ENCODE data around the gene CYP2C18.
"Not testable (repeated sequence)": the region's sequence is repeated elsewhere in the genome, so short reads cannot be mapped to it uniquely, and the experiment has no call there.

The CYP2C18 gene

DNA sequence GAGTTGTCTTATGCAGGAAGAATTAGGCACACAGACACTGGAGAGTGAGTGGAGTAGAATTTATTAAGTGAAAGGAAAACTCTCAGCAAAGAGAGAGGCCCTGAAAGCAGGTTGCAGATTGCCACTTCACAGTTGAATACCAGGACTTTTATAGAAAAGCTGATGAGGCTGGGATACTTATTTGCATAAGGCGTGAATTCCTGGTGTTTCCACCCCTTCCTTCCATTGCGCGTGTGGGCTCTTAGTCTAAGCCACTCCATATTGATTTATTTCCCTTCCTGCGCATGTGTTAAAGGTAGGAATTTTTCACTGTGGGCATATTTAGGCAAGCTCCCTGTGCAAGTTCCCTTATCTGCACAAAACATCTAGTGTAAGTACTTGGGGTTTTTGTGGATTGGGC, 893 bp upstream of the CYP2C18 start:
- H3K27ac Mint-ChIP-seq; DNase-seq (ENCODE audit: low spot score in 2 of 2); H3K9me3 Mint-ChIP-seq; H3K4me1 Mint-ChIP-seq; H3K4me3 Mint-ChIP-seq; ATAC-seq; H3K36me3 Mint-ChIP-seq: not testable (repeated sequence)

DNA sequence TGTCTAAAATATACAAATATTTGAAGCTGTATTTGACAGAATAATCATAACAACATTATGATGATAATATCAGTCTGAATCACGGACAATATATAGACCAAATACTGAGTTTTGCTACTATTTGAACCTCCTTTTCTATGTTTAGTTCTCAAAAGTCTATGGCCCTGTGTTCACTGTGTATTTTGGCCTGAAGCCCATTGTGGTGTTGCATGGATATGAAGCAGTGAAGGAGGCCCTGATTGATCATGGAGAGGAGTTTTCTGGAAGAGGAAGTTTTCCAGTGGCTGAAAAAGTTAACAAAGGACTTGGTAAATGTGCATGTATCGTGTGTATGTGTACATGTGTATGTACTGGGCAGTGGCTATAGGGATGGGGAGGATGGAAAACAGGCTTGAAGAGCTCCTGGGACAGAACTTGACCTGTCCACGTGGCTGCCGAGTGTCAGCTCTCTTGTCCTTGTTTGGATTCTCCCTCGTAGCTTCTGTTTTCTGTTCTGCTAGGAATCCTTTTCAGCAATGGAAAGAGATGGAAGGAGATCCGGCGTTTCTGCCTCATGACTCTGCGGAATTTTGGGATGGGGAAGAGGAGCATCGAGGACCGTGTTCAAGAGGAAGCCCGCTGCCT, 4.2 kb downstream of the CYP2C18 start:
- no peak for DNase-seq (ENCODE audit: low spot score in 2 of 2)
- Mint-ChIP-seq H3K4me3 (no peak overlapping the region), H3K9me3 (peaks cover 8% of the 10 kb centered on the region), H3K36me3 (no peaks in the 10 kb centered on the region), H3K4me1 (no peaks in the 10 kb centered on the region), H3K27ac (no peak overlapping the region)
- ATAC-seq: no peak

GRCh38 chr10:94706089-94706488, 22.6 kb downstream of the CYP2C18 start:
- Mint-ChIP-seq H3K36me3 (no peaks in the 10 kb centered on the region), H3K27ac (no peak overlapping the region), H3K9me3 (peaks cover 8% of the 10 kb centered on the region), H3K4me1 (no peaks in the 10 kb centered on the region), H3K4me3 (no peak overlapping the region)
- ATAC-seq (no peak), DNase-seq (ENCODE audit: low spot score in 2 of 2) (no peak)

GRCh38 chr10:94710578-94710977, 27.0 kb downstream of the CYP2C18 start:
- H3K9me3 Mint-ChIP-seq: peaks cover 8% of the 10 kb centered on the region
- ATAC-seq (no peak), DNase-seq (ENCODE audit: low spot score in 2 of 2) (no peak)
- H3K4me3 Mint-ChIP-seq: no peak overlapping the region
- no peaks in the 10 kb centered on the region for H3K4me1 Mint-ChIP-seq
- H3K27ac Mint-ChIP-seq: no peak overlapping the region
- H3K36me3 Mint-ChIP-seq: no peaks in the 10 kb centered on the region

DNA sequence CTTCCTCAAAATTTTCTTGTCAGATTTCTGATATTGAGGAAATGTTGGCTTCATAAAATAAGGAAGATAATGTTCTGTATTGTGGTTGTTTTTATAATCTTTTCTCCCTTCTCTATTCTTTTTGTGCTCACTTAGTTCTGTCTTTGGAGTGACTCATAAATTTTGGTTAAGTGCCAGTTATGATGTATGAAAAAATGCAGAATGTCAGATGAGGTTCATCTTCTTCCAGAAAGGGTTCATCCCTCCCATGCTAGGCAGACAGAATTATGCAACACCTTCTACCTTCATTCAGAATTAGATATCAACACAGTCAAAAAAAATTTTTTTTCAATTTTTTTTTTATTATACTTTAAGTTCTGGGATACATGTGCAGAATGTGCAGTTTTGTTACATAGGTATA, 42.3 kb downstream of the CYP2C18 start:
- ATAC-seq: no peak
- Mint-ChIP-seq H3K36me3 (no peaks in the 10 kb centered on the region), H3K27ac (no peak overlapping the region), H3K4me3 (no peak overlapping the region), H3K9me3 (peaks cover 2% of the 10 kb centered on the region), H3K4me1 (no peaks in the 10 kb centered on the region)
- no peak for DNase-seq (ENCODE audit: low spot score in 2 of 2)

- Mint-ChIP-seq H3K4me3 (no peak overlapping the region), H3K9me3 (peaks cover 4% of the 10 kb centered on the region), H3K36me3 (no peaks in the 10 kb centered on the region), H3K4me1 (no peaks in the 10 kb centered on the region), H3K27ac (no peak overlapping the region)
- no peak for DNase-seq (ENCODE audit: low spot score in 2 of 2)
- no peak for ATAC-seq
Measured at GRCh38 chr10:94735197-94735596, 51.7 kb downstream of the CYP2C18 start.

- Mint-ChIP-seq H3K4me1 (no peaks in the 10 kb centered on the region), H3K4me3 (no peak overlapping the region), H3K27ac (no peak overlapping the region), H3K9me3 (peaks cover 15% of the 10 kb centered on the region), H3K36me3 (no peaks in the 10 kb centered on the region)
- DNase-seq (ENCODE audit: low spot score in 2 of 2) (no peak), ATAC-seq (no peak)
Measured at GRCh38 chr10:94738588-94738987, 55.1 kb downstream of the CYP2C18 start.

GRCh38 chr10:94747137-94747536, 63.6 kb downstream of the CYP2C18 start:
- no peak for DNase-seq (ENCODE audit: low spot score in 2 of 2)
- no peak overlapping the region for H3K27ac Mint-ChIP-seq
- H3K9me3 Mint-ChIP-seq: peaks cover 12% of the 10 kb centered on the region
- no peaks in the 10 kb centered on the region for H3K36me3 Mint-ChIP-seq
- no peak for ATAC-seq
- H3K4me3 Mint-ChIP-seq: no peak overlapping the region
- H3K4me1 Mint-ChIP-seq: no peaks in the 10 kb centered on the region

GRCh38 chr10:94747838-94748237, 64.3 kb downstream of the CYP2C18 start:
- Mint-ChIP-seq H3K27ac (no peak overlapping the region), H3K4me3 (no peak overlapping the region), H3K4me1 (no peaks in the 10 kb centered on the region), H3K9me3 (peaks cover 15% of the 10 kb centered on the region), H3K36me3 (no peaks in the 10 kb centered on the region)
- DNase-seq (ENCODE audit: low spot score in 2 of 2): no peak
- ATAC-seq: no peak

- H3K36me3 Mint-ChIP-seq: no peaks in the 10 kb centered on the region
- H3K4me1 Mint-ChIP-seq: no peaks in the 10 kb centered on the region
- no peak for ATAC-seq
- DNase-seq (ENCODE audit: low spot score in 2 of 2): no peak
- H3K27ac Mint-ChIP-seq: no peak overlapping the region
- H3K4me3 Mint-ChIP-seq: no peak overlapping the region
- H3K9me3 Mint-ChIP-seq: no peaks in the 10 kb centered on the region
Measured at GRCh38 chr10:94757916-94758315, 74.4 kb downstream of the CYP2C18 start.

- Mint-ChIP-seq H3K27ac (no peak overlapping the region), H3K9me3 (peaks cover 3% of the 10 kb centered on the region), H3K4me1 (no peaks in the 10 kb centered on the region), H3K4me3 (no peak overlapping the region), H3K36me3 (no peaks in the 10 kb centered on the region)
- ATAC-seq: no peak
- no peak for DNase-seq (ENCODE audit: low spot score in 2 of 2)
Measured at GRCh38 chr10:94760586-94761178, 77.2 kb downstream of the CYP2C18 start.

DNA sequence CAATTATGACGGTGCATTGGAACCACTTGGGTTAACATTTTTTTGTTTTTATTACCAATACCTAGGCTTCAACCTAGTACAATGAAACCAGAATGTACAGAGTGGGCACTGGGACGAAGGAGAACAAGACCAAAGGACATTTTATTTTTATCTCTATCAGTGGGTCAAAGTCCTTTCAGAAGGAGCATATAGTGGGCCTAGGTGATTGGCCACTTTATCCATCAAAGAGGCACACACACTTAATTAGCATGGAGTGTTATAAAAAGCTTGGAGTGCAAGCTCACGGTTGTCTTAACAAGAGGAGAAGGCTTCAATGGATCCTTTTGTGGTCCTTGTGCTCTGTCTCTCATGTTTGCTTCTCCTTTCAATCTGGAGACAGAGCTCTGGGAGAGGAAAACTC, 78.9 kb downstream of the CYP2C18 start, which contains the start of gene CYP2C19:
CYP2C19 (plus strand) TSS at position 289 of the 400 bp plus-strand sequence; CDS start at position 314, 25 bp downstream.
- Mint-ChIP-seq H3K4me3 (no peak within 1 kb of the TSS), H3K27ac (no peak within 1 kb of the TSS), H3K9me3 (peaks cover 3% of the 10 kb centered on the region), H3K36me3 (no peaks in the 10 kb centered on the region), H3K4me1 (no peaks in the 10 kb centered on the region)
- no peak for ATAC-seq
- no peak for DNase-seq (ENCODE audit: low spot score in 2 of 2)

DNA sequence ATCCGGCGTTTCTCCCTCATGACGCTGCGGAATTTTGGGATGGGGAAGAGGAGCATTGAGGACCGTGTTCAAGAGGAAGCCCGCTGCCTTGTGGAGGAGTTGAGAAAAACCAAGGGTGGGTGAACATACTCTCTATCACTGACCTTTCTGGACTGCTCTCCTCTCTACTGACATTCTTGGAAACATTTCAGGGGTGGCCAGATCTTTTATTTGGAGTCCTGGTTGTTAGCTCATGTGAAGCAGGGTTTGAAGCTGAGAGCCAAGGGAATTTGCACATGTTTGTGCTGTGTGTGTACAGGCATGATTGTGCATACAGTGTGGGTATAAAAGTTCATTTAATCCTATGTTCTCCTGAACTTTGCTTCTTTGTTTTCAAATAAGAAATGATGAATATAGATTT, 91.9 kb downstream of the CYP2C18 start:
- not testable (repeated sequence) for H3K27ac Mint-ChIP-seq; H3K4me1 Mint-ChIP-seq; H3K9me3 Mint-ChIP-seq; H3K4me3 Mint-ChIP-seq; ATAC-seq; H3K36me3 Mint-ChIP-seq; DNase-seq (ENCODE audit: low spot score in 2 of 2)

- Mint-ChIP-seq H3K36me3 (no peaks in the 10 kb centered on the region), H3K4me1 (no peaks in the 10 kb centered on the region), H3K27ac (no peak overlapping the region), H3K9me3 (peaks cover 4% of the 10 kb centered on the region), H3K4me3 (no peak overlapping the region)
- ATAC-seq (no peak), DNase-seq (ENCODE audit: low spot score in 2 of 2) (no peak)
Measured at GRCh38 chr10:94777886-94778458, 94.4 kb downstream of the CYP2C18 start.

DNA sequence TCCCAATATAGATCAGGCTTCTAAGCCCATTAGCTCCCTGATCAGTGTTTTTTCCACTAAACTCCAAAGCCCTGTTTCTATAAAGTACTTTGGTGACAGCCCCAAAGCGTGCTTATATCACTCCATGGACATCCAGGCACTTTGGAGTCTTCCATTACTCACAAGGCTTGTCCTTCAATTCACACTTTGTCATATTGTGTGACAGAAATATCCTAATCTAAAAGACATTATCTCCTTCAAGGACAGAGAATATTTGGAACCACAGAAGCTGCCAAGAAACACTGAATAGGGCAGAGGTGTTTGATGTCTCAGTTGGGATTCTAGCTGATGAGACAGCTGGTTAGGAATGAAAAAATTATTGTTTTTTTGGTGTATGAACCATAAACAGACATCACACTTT, 97.3 kb downstream of the CYP2C18 start:
- no peak overlapping the region for H3K4me3 Mint-ChIP-seq
- DNase-seq (ENCODE audit: low spot score in 2 of 2) (no peak), ATAC-seq (no peak)
- H3K36me3 Mint-ChIP-seq: no peaks in the 10 kb centered on the region
- no peaks in the 10 kb centered on the region for H3K4me1 Mint-ChIP-seq
- peaks cover 8% of the 10 kb centered on the region for H3K9me3 Mint-ChIP-seq
- H3K27ac Mint-ChIP-seq: no peak overlapping the region

DNA sequence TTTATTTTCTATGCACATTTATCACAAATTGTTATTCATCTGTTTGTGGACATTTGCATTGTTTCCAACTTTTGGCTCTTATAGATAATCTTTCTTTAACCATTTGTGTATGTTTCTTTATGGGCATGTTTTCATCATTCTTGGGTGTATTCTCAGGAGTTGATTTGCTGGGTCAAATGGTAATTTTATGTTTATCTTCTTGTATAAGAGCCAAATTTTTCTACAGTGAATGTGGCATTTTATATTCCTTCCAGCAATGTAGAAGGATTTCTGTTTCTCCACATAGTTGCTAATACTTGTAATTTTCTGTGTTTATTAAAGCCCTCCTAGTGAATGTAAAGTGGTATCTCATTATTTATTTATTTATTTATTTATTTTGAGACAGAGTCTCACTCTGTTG, 100.7 kb downstream of the CYP2C18 start:
- H3K4me3 Mint-ChIP-seq: no peak overlapping the region
- no peak overlapping the region for H3K27ac Mint-ChIP-seq
- ATAC-seq: no peak
- no peaks in the 10 kb centered on the region for H3K36me3 Mint-ChIP-seq
- no peaks in the 10 kb centered on the region for H3K4me1 Mint-ChIP-seq
- no peak for DNase-seq (ENCODE audit: low spot score in 2 of 2)
- H3K9me3 Mint-ChIP-seq: peaks cover 7% of the 10 kb centered on the region

Data from stimulated activated effector memory CD8-positive, alpha-beta T cell treated with anti-CD3 and anti-CD28 coated beads, Interleukin-12 subunit alpha, Interleukin-12 subunit beta, amount 100 ng/mL, for 72 hours (primary cell).